ENCODE measurements around the gene COL4A1. TPM values are rescaled to one million over a fixed set of nuclear protein-coding genes. Genes with fewer than 3 reads are reported as not detected.

COL4A1 gene
- total RNA-seq, 1 donor from 2014 or later: 347 TPM

GRCh38 chr13:110166598-110166997 is 140.4 kb downstream of the COL4A1 start:
- DNase-seq (ENCODE audit: low spot score): no peak

- DNase-seq (ENCODE audit: low spot score): no peak
Measured at GRCh38 chr13:110164706-110165105, 142.3 kb downstream of the COL4A1 start.

- DNase-seq (ENCODE audit: low spot score): no peak
Measured at GRCh38 chr13:110162866-110163658, 143.9 kb downstream of the COL4A1 start.

- no peak for DNase-seq (ENCODE audit: low spot score)
Measured at GRCh38 chr13:110162053-110162452, 144.9 kb downstream of the COL4A1 start.

- no peak for DNase-seq (ENCODE audit: low spot score)
Measured at GRCh38 chr13:110161112-110161882, 145.7 kb downstream of the COL4A1 start.

GRCh38 chr13:110158226-110158625 is 148.7 kb downstream of the COL4A1 start:
- no peak for DNase-seq (ENCODE audit: low spot score)

- no peak for DNase-seq (ENCODE audit: low spot score)
Measured at GRCh38 chr13:110157718-110158117, 149.2 kb downstream of the COL4A1 start.

GRCh38 chr13:110156301-110157049 is 150.5 kb downstream of the COL4A1 start:
- DNase-seq (ENCODE audit: low spot score): no peak

GRCh38 chr13:110155072-110155471 is 151.9 kb downstream of the COL4A1 start:
- no peak for DNase-seq (ENCODE audit: low spot score)

- DNase-seq (ENCODE audit: low spot score): no peak
Measured at GRCh38 chr13:110154410-110154933, 152.5 kb downstream of the COL4A1 start.

- no peak for DNase-seq (ENCODE audit: low spot score)
Measured at GRCh38 chr13:110152351-110152750, 154.6 kb downstream of the COL4A1 start.

- DNase-seq (ENCODE audit: low spot score): no peak
Measured at GRCh38 chr13:110151462-110151861, 155.5 kb downstream of the COL4A1 start.

- DNase-seq (ENCODE audit: low spot score): no peak
Measured at GRCh38 chr13:110150384-110151101, 156.4 kb downstream of the COL4A1 start.

GRCh38 chr13:110149036-110149435 is 157.9 kb downstream of the COL4A1 start:
- no peak for DNase-seq (ENCODE audit: low spot score)

- no peak for DNase-seq (ENCODE audit: low spot score)
Measured at GRCh38 chr13:110140099-110140498, 166.9 kb downstream of the COL4A1 start.

- DNase-seq (ENCODE audit: low spot score): no peak
Measured at GRCh38 chr13:110138700-110139036, 168.3 kb downstream of the COL4A1 start.

- peak; percentile 57 for DNase-seq (ENCODE audit: low spot score)
Measured at GRCh38 chr13:110138010-110138699, 168.8 kb downstream of the COL4A1 start.

- peak; percentile 40 for DNase-seq (ENCODE audit: low spot score)
Measured at GRCh38 chr13:110137680-110138009, 169.3 kb downstream of the COL4A1 start.

GRCh38 chr13:110136660-110137585 is 170.0 kb downstream of the COL4A1 start:
- no peak for DNase-seq (ENCODE audit: low spot score)
